ENCODE data around the gene PIP5K1A.
"Not testable (repeated sequence)": the region's sequence is repeated elsewhere in the genome, so short reads cannot be mapped to it uniquely, and the experiment has no call there.

The PIP5K1A gene

GRCh38 chr1:151198254-151199127 is at the start of gene PIP5K1A:
Gene PIP5K1A (plus strand): TSS chr1:151198552. CDS start chr1:151198997, 445 bp downstream.
- peak; percentile 96 to 99 for DNase-seq (ENCODE audit: low read depth in 2 of 2, low spot score in 1 of 2)

- peak; percentile 55 to 57 for DNase-seq (ENCODE audit: low read depth in 2 of 2, low spot score in 1 of 2)
Observed at GRCh38 chr1:151156515-151156819, 41.9 kb upstream of the PIP5K1A start, which contains the start of gene TNFAIP8L2. Gene TNFAIP8L2 (plus strand): TSS chr1:151156649. CDS start chr1:151158698, 2,049 bp downstream.

GRCh38 chr1:151157067-151157531 is 41.3 kb upstream of the PIP5K1A start:
- DNase-seq (ENCODE audit: low read depth in 2 of 2, low spot score in 1 of 2): peak in 1 of 2 donors; percentile 21

GRCh38 chr1:151158326-151158725 is 40.0 kb upstream of the PIP5K1A start:
- DNase-seq (ENCODE audit: low read depth in 2 of 2, low spot score in 1 of 2): no peak

GRCh38 chr1:151158751-151159251 is 39.6 kb upstream of the PIP5K1A start:
- no peak for DNase-seq (ENCODE audit: low read depth in 2 of 2, low spot score in 1 of 2)

- no peak for DNase-seq (ENCODE audit: low read depth in 2 of 2, low spot score in 1 of 2)
Observed at GRCh38 chr1:151159373-151159772, 39.0 kb upstream of the PIP5K1A start.

DNA sequence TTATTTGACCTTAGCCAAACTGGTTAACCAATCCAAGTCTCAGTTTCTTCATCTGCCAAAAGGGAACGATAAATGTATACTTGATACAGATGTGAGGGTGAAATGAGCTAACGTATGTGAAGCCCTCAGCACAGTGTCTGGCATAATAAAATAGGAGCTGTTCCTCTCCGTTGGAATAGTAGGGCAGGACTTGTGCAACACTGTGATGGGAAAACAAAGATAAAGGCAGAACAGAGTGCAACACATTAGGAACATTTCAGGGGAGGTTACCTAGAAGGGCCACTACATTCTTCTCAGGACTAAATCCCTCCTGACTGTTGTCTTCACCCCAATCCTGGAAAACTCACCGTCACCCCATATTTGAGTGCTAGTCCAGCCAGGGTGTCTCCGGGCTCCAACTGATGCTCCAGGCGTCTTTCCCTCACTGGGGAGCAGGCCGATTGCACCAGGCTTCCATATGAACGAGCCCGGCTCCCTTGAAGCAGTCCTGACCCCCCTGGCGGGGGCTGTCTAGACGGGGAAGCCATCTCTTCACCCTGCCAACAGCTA is 33.5 kb upstream of the PIP5K1A start:
- DNase-seq (ENCODE audit: low read depth in 2 of 2, low spot score in 1 of 2): no peak

- DNase-seq (ENCODE audit: low read depth in 2 of 2, low spot score in 1 of 2): no peak
Observed at GRCh38 chr1:151165281-151165737, 33.0 kb upstream of the PIP5K1A start.

GRCh38 chr1:151165738-151166504 is 32.4 kb upstream of the PIP5K1A start, which contains the start of the genes LYSMD1 and SCNM1:
Gene LYSMD1 (minus strand): TSS chr1:151165902. CDS start chr1:151165258, 644 bp downstream.
Gene SCNM1 (plus strand): TSS chr1:151166144. CDS start chr1:151166153, 9 bp downstream.
- DNase-seq (ENCODE audit: low read depth in 2 of 2, low spot score in 1 of 2): peak; percentile 90 to 93

- DNase-seq (ENCODE audit: low read depth in 2 of 2, low spot score in 1 of 2): no peak
Observed at GRCh38 chr1:151166505-151166956, 31.8 kb upstream of the PIP5K1A start.

GRCh38 chr1:151167116-151167515 is 31.2 kb upstream of the PIP5K1A start:
- DNase-seq (ENCODE audit: low read depth in 2 of 2, low spot score in 1 of 2): no peak

- DNase-seq (ENCODE audit: low read depth in 2 of 2, low spot score in 1 of 2): no peak
Observed at GRCh38 chr1:151171190-151171589, 27.2 kb upstream of the PIP5K1A start.

GRCh38 chr1:151175041-151175741 is 23.2 kb upstream of the PIP5K1A start:
- DNase-seq (ENCODE audit: low read depth in 2 of 2, low spot score in 1 of 2): no peak

DNA sequence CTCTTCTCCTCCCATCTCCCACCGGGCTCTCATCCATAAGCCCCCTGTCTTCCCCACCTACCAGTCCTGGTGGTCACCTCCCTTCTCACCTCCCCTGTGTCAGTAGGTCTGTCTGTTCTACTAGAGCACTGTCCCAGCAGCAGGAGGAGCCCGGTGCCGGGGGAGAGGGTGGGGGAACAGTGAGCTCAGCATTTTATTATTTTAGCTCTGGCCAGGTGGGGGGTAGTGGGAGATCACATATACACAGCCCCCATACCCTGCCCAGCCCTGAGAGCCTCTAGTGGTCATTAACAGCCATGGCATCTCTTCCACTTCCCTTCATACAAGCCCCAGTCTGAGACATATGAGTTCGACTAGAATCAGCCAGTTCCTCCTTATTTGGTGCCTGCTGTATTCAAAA is 22.5 kb upstream of the PIP5K1A start, which contains the start of gene TMOD4:
TSS of gene TMOD4 (minus strand) at position 119 of the 400 bp plus-strand sequence. CDS start 1,106 bp downstream, outside the sequence.
- DNase-seq (ENCODE audit: low read depth in 2 of 2, low spot score in 1 of 2): no peak

GRCh38 chr1:151176514-151177045 is 21.8 kb upstream of the PIP5K1A start:
- no peak for DNase-seq (ENCODE audit: low read depth in 2 of 2, low spot score in 1 of 2)

DNA sequence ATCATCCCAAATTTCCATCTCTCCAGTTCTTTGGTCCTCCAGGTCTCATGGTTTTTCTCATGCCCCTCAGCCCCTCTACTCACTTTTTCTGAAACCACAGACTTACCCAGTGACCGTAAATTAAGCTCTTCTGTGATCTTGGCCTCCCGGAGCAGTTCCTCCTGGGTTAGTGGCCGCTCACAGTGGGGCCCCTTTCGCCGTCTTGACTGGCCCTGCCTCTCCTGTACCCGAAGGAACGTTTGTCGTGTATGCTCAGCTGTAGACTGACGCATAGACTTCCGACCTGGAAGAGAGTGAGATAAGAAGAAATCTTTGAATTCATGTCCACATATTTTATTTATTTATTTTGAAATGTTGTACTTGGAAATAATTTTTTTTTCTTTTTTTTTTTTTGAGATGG is 14.1 kb upstream of the PIP5K1A start:
- no peak for DNase-seq (ENCODE audit: low read depth in 2 of 2, low spot score in 1 of 2)

GRCh38 chr1:151187205-151187604 is 11.1 kb upstream of the PIP5K1A start:
- no peak for DNase-seq (ENCODE audit: low read depth in 2 of 2, low spot score in 1 of 2)

- not testable (repeated sequence) for DNase-seq (ENCODE audit: low read depth in 2 of 2, low spot score in 1 of 2)
Observed at GRCh38 chr1:151188667-151189066, 9.7 kb upstream of the PIP5K1A start.

GRCh38 chr1:151189637-151190445 is 8.5 kb upstream of the PIP5K1A start, which contains the start of gene VPS72:
Gene VPS72 (minus strand): TSS chr1:151190197. CDS start chr1:151190121, 76 bp downstream.
- peak; percentile 58 to 69 for DNase-seq (ENCODE audit: low read depth in 2 of 2, low spot score in 1 of 2)
